PC-9 (cell line): ENCODE data around the gene CAMKMT.

Source experiments
- CTCF ChIP-seq: fragments of 200-600 bp; sonication (generic); conservative IDR thresholded peaks from 2 replicates; pipeline ENCODE4 v1.6.1; 2017; ENCODE audit warnings: mixed run types, antibody characterized with exemption, mild to moderate bottlenecking, moderate library complexity
- EZH2 ChIP-seq: fragments of 200-600 bp; sonication (generic); IDR thresholded peaks from 2 replicates; pipeline ENCODE4 v1.8.0; 2017; ENCODE audit warnings: antibody characterized with exemption, low read depth

- no peak for TF ChIP-seq CTCF
- TF ChIP-seq EZH2 = no peak
These were observed 240.7 kb downstream of the CAMKMT start for GRCh38 chr2:44602446-44602845.
